Muscle of leg (tissue), 11 donors: ENCODE results near the gene DUSP22. TPM values are rescaled to one million over a fixed set of nuclear protein-coding genes. Genes with fewer than 3 reads are reported as not detected.

Experiments used
- DNase-seq: peaks from one replicate; pipeline ENCODE4 v3.0.0; 2013
- H3K27ac ChIP-seq: one replicate; pipeline ENCODE4 v1.5.1; 2013; ENCODE audit warnings: mild to moderate bottlenecking, low read length, control low read depth
- H3K27me3 ChIP-seq: one replicate; pipeline ENCODE4 v1.6.1; 2013; ENCODE audit warnings: low read length; ENCODE audit not compliant: control insufficient read depth, insufficient read depth
- H3K36me3 ChIP-seq: one replicate; pipeline ENCODE4 v1.6.1; 2013; ENCODE audit warnings: low read length; ENCODE audit not compliant: control insufficient read depth, insufficient read depth
- H3K4me1 ChIP-seq: one replicate; pipeline ENCODE4 v1.6.1; 2013; ENCODE audit warnings: low read length; ENCODE audit not compliant: control insufficient read depth, insufficient read depth
- H3K4me3 ChIP-seq: one replicate; pipeline ENCODE4 v1.5.1; 2013; ENCODE audit warnings: low read length, control low read depth
- H3K9me3 ChIP-seq: replicated peaks from 2 replicates; pipeline ENCODE4 v1.6.1; 2013; ENCODE audit warnings: low read depth, low read length; ENCODE audit not compliant: control insufficient read depth
- WGBS: methylation state at CpG from one replicate; pipeline ENCODE4 v1.1.5; 2013; ENCODE audit warnings: missing lambda C conversion rate; ENCODE audit not compliant: insufficient coverage; 5-methylcytosine and 5-hydroxymethylcytosine counted together
- polyA plus RNA-seq, 8 donors: library from polyadenylated mRNA; unstranded; fragments of 120-200 nt; gene quantifications; one replicate each; pipeline versions ENCODE4 v1.2.1 to v1.2.3, GENCODE V29; 2013; ENCODE audit warnings: inconsistent platforms in 1 of 8, low replicate concordance in 1 of 8; ENCODE audit not compliant: insufficient read length in 8 of 8, insufficient read depth in 1 of 8
- total RNA-seq: library from RNA; stranded (reverse); fragments of 120-200 nt; gene quantifications from one replicate; pipeline ENCODE4 v1.2.4, GENCODE V29; 2013

Gene DUSP22
- total and polyA plus RNA-seq, 9 donors: 20.7 to 35.5 (median 28.9) TPM

- H3K36me3 ChIP-seq: peaks cover 3% of the 10 kb centered on the region
- H3K4me1 ChIP-seq: peaks cover 9% of the 10 kb centered on the region
- H3K4me3 ChIP-seq: no peak overlapping the region
- WGBS: 70% methylated on average over 10 of the region's 10 CpGs
- H3K9me3 ChIP-seq: peaks cover 6% of the 10 kb centered on the region
- no peaks in the 10 kb centered on the region for H3K27me3 ChIP-seq
- peak; percentile 59 for DNase-seq
- no peak overlapping the region for H3K27ac ChIP-seq
Measured at GRCh38 chr6:336159-337114, 44.1 kb downstream of the DUSP22 start.

GRCh38 chr6:337805-338368 is 45.6 kb downstream of the DUSP22 start:
- Histone ChIP-seq H3K27me3 (no peaks in the 10 kb centered on the region), H3K9me3 (peaks cover 6% of the 10 kb centered on the region), H3K36me3 (peaks cover 3% of the 10 kb centered on the region), H3K4me3 (no peak overlapping the region), H3K27ac (no peak overlapping the region), H3K4me1 (peaks cover 9% of the 10 kb centered on the region)
- no peak for DNase-seq
- WGBS: 39% methylated on average over 8 of the region's 10 CpGs

GRCh38 chr6:338815-339262 is 46.6 kb downstream of the DUSP22 start:
- H3K4me3 ChIP-seq: no peak overlapping the region
- no peak for DNase-seq
- no peaks in the 10 kb centered on the region for H3K27me3 ChIP-seq
- H3K36me3 ChIP-seq: peaks cover 3% of the 10 kb centered on the region
- H3K4me1 ChIP-seq: peaks cover 9% of the 10 kb centered on the region
- H3K27ac ChIP-seq: no peak overlapping the region
- WGBS: 74% methylated on average over 2 of the region's 4 CpGs
- H3K9me3 ChIP-seq: peaks cover 6% of the 10 kb centered on the region

GRCh38 chr6:339480-339879 is 47.2 kb downstream of the DUSP22 start:
- H3K4me1 ChIP-seq: peaks cover 9% of the 10 kb centered on the region
- no peak overlapping the region for H3K27ac ChIP-seq
- no peaks in the 10 kb centered on the region for H3K27me3 ChIP-seq
- DNase-seq: no peak
- peaks cover 9% of the 10 kb centered on the region for H3K9me3 ChIP-seq
- H3K36me3 ChIP-seq: peaks cover 3% of the 10 kb centered on the region
- H3K4me3 ChIP-seq: no peak overlapping the region
- no CpG with 5 or more reads among the region's 5 CpGs for WGBS

GRCh38 chr6:340186-340955 is 48.1 kb downstream of the DUSP22 start:
- Histone ChIP-seq H3K4me1 (peaks cover 6% of the 10 kb centered on the region), H3K4me3 (no peak overlapping the region), H3K27ac (no peak overlapping the region), H3K36me3 (peaks cover 3% of the 10 kb centered on the region), H3K27me3 (no peaks in the 10 kb centered on the region), H3K9me3 (peaks cover 9% of the 10 kb centered on the region)
- no peak for DNase-seq
- WGBS: 78% methylated on average over 6 of the region's 6 CpGs

GRCh38 chr6:340991-341827 is 48.9 kb downstream of the DUSP22 start:
- no peak overlapping the region for H3K27ac ChIP-seq

GRCh38 chr6:341914-342831 is 49.9 kb downstream of the DUSP22 start:
- DNase-seq: no peak
- peaks cover 4% of the 10 kb centered on the region for H3K4me1 ChIP-seq
- H3K27ac ChIP-seq: no peak overlapping the region
- peaks cover 9% of the 10 kb centered on the region for H3K9me3 ChIP-seq
- no peak overlapping the region for H3K4me3 ChIP-seq
- H3K27me3 ChIP-seq: no peaks in the 10 kb centered on the region
- peaks cover 7% of the 10 kb centered on the region for H3K36me3 ChIP-seq
- 77% methylated on average over 16 of the region's 16 CpGs for WGBS

More at GRCh38 chr6:340991-341827, 48.9 kb downstream of the DUSP22 start:
- Histone ChIP-seq H3K4me1 (peaks cover 5% of the 10 kb centered on the region), H3K27me3 (no peaks in the 10 kb centered on the region), H3K36me3 (peaks cover 3% of the 10 kb centered on the region), H3K4me3 (no peak overlapping the region), H3K9me3 (peaks cover 9% of the 10 kb centered on the region)
- DNase-seq: peak; percentile 41
- WGBS: 92% methylated on average over 31 of the region's 33 CpGs

- Histone ChIP-seq H3K9me3 (peaks cover 11% of the 10 kb centered on the region), H3K27ac (no peak overlapping the region), H3K36me3 (peaks cover 7% of the 10 kb centered on the region), H3K4me3 (no peak overlapping the region), H3K27me3 (no peaks in the 10 kb centered on the region), H3K4me1 (peaks cover 4% of the 10 kb centered on the region)
- WGBS: 87% methylated on average over 8 of the region's 8 CpGs
- no peak for DNase-seq
Measured at GRCh38 chr6:342832-343179, 50.5 kb downstream of the DUSP22 start.
